C4-2B (cell line): ENCODE results near the gene MUC5B.
A peak's percentile ranks its signal among the peaks of the same experiment; 100 is the strongest.

ENCODE experiments used
- H3K27ac ChIP-seq: fragments of 450-650 bp; 2 replicates; pipeline ENCODE4 v1.5.1; 2017
- ZFX ChIP-seq: fragments of 450-650 bp; IDR thresholded peaks from 2 replicates; pipeline ENCODE4 v1.6.1; 2017
- TF ChIP-seq, protein P1 (sequence below): fragments of 450-650 bp; conservative IDR thresholded peaks from 2 replicates; pipeline ENCODE4 v1.5.1; 2017; ENCODE audit warnings: mild to moderate bottlenecking

The MUC5B gene

DNA sequence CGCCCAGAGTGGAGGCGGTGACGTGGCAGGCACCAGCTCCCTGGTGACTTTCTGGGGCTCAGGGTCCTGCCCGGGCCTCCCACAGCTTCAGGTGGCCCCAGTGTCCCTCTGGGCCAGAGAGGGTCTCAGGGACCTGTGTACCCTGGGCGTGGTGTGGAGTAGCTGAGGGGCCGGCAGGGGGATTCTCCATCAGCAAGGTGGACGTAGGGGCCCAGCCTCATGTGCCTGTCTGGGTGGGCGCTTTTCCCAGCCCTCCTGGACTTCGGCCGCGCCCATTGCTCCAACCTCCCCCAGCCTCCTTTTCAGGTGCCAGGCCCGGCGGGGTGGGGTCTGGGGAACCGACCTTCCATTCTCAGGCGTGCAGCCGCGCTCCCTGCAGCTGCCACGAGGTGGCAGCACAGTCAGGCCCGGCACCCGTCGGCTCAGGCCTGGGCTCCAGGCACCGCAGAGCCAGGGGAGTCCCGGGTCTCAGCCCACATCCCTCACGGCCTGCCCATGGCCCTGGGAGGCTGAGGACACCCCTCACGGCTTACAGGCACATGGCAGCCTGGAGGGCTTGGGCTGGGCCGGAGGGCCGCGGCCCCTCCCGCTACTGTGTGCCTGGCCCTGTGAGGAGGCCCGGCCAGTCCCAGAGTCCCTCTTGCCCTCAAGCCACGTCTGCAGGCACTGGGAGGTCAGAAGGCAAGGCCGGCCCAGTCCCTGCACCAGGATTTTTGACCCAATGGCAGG, 19.9 kb upstream of the MUC5B start:
- no peak for TF ChIP-seq ZFX
- TF ChIP-seq, protein P1, sequence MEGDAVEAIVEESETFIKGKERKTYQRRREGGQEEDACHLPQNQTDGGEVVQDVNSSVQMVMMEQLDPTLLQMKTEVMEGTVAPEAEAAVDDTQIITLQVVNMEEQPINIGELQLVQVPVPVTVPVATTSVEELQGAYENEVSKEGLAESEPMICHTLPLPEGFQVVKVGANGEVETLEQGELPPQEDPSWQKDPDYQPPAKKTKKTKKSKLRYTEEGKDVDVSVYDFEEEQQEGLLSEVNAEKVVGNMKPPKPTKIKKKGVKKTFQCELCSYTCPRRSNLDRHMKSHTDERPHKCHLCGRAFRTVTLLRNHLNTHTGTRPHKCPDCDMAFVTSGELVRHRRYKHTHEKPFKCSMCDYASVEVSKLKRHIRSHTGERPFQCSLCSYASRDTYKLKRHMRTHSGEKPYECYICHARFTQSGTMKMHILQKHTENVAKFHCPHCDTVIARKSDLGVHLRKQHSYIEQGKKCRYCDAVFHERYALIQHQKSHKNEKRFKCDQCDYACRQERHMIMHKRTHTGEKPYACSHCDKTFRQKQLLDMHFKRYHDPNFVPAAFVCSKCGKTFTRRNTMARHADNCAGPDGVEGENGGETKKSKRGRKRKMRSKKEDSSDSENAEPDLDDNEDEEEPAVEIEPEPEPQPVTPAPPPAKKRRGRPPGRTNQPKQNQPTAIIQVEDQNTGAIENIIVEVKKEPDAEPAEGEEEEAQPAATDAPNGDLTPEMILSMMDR, result peak; percentile 97
- no peak overlapping the region for H3K27ac ChIP-seq

DNA sequence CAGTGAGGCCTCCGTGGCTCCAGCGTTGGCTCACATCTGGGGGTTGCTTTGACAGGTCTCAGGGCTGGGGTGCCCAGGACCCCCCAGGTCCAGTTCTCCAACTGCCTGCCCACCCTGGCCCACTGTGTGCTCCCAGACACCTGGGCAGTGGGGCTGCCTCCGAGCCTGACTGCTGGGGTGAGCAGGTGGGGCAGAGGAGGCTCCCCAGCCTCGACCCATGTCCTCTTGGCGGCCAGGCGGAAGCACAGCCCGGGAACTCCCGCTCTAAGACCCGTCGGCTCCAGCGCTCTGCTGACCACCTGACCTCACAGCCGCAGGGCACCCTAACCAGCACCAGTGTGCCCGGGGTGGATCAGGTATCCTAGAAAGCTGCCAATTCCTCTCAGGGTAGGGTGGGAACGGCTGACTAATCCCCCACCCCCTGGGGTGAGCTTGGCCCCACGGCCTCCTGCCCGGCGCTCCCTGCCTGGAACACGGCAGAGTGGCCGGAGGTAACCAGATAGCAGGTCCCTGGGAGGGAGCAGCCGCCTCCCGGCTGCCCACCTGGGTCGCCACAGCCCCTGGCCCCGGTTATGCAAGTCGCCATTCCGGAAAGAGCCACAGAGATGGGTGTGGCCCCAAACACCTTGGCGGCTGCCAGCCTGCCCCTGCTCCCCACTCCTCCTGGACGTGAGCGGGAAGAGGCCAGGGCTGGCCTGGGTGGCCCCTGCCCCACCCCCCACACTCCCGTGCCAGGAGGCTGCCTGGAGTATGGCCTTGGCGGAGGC, 19.2 kb upstream of the MUC5B start:
- no peak overlapping the region for H3K27ac ChIP-seq
- no peak for TF ChIP-seq ZFX
- TF ChIP-seq, protein P1, result no peak

DNA sequence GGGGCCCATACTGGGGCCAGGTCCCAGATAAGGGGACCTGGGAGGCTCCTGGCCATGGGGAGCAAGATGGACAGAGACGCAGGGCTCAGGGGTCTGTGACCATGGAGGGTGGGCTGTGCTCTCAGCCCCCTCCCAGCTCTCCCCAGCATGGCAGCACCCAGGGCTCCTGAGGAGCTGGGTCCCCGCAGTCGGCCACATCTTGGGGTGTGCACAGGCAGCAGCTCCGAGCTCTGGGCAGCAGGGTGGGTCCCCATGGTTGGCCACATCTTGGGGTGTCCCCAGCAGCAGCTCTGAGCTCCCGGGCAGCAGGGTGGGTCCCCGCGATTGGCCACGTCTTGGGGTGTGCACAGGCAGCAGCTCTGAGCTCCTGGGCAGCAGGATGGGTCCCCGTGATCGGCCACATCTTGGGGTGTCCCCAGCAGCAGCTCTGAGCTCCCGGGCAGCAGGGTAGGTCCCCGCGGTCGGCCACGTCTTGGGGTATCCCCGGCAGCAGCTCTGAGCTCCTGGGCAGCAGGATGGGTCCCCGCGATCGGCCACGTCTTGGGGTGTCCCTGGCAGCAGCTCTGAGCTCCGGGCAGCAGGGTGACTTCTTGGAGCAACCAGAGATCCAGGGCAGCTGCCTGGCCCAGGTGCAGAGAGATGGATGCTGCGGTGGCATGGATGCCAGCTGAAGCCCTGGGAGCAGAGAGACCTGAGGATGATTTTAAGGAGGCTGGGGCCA, 18.3 kb upstream of the MUC5B start:
- no peak overlapping the region for H3K27ac ChIP-seq
- TF ChIP-seq, protein P1, result no peak
- no peak for TF ChIP-seq ZFX

DNA sequence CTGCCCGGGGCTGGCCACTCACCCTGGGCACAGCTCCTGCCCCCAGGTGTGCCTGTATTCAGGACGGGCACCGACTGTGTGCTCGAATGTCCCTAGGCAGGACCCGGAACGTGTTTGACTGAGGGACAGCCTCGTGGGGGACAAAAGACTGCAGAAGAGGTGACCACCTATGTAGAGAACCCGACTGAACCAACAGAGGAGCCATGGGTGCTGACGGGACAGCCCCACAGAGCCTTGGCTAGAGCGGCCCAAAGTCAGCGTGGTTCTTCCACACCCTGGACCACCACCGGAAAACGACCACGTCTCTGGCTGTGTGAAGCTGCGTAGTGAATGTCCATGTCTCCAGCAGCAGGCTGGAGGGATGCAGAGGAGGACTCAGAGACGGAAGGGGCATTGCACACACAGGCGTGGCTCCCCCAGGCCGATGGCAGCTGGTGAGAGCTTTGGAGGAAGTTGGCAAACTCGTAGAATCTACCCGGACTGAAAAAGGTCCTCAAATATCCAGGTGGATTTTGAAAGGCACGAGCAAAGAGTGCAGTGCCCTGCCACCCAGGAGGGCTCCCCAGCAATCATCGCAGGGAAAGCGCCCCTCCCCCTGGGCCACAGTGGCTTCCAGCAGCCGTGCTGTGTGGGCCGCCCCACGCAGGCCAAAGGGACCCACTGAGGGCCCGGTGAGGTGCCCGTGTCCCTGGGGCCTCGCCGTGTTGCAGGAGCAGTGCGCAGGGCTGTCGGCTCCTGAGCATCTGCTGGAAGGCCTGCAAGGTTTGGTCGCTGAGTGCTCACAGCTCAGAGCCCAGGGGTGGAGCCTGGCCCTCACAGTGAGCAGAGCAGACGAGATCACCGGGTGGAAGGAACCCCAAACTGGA, 17.5 kb upstream of the MUC5B start:
- no peak overlapping the region for H3K27ac ChIP-seq
- TF ChIP-seq, protein P1, result no peak
- no peak for TF ChIP-seq ZFX

DNA sequence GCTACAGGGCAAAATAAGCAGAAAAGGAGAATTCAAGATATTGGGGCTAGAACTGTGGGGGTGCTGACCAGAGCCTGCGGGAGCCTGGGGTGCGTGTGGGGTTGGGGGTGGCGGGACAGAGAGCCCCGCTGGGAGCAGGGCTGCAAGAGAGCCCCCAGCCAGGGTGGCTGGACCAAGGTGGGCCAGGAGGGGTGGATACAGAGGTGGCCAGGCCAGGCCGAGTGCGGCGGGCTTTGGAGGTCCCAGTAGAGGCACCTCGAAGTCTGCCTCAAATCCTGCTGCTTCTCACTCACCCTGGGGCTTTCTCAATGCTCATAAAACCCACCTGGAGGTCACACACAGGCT, 16.9 kb upstream of the MUC5B start:
- TF ChIP-seq, protein P1, result no peak
- TF ChIP-seq ZFX, result no peak
- H3K27ac ChIP-seq, result no peak overlapping the region

DNA sequence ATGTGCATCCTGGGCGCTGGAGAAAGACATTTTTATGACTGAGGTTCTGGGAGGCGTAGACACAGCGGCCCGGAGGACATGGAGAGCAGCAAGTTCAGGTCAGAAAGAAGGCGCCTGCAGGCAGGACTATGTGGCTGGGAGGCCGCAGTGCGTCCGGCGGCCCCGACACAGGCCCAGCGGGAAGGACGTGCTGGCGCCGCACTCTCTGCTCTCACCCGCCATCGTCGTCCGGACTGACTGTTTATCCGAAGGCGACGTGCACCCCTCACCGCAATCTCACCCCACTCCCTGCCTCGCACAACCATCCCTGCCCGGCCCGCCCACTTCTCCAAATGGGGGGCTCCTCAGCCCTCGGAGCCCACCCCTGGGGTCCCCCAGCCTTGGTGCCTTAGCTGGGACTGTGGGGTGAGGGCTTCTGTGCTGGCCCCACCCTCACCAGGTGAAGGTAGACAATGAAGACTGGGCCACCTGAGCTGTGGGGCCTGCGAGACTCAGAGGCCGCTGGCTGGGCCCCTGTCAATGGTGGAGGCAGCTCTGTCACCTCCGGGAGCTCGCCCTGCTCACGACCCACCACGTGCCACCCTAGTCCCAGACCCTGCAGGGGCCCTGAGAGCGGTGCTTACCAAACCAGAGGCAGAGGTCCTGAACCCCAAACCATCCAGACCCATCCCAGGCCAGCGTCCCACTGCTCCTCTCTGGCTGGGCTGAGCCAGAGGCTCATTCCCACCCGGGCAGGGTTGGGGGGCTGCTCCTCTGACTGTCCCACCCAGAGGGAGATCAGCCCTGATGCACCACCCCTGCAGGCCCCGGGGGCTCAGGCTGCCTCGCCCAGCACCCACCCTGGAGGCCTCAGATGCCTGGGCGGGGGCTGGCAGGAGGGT, 16.2 kb upstream of the MUC5B start:
- H3K27ac ChIP-seq, result no peak overlapping the region
- no peak for TF ChIP-seq ZFX
- TF ChIP-seq, protein P1, result no peak
